ENCODE measurements around the gene HOMER3. TPM values are rescaled to one million over a fixed set of nuclear protein-coding genes. Genes with fewer than 3 reads are reported as not detected.

Gene HOMER3
- total RNA-seq, 3 donors from 2014 or later, result 2.2 to 18.0 (median 6.5) TPM

DNA sequence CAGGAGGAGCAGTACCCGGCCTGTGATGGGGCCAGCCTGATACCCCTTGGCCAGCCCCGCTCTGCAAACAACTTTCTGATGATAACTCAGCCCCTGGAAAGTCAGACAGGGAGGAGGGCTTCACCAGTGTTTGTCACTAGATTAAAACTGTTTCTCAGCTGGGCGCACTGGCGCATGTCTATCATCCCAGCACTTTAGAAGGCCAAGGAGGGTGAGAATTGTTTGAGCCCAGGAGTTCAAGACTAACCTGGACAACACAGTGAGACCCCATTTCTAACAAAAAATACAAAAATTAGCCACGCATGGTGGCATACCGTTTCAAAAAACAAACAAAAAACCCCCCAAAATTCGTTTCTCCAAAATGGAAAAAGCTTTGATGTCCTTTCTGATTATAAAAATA is 39.5 kb downstream of the HOMER3 start:
- ATAC-seq (no peak), DNase-seq (no peak)
- Histone ChIP-seq H3K4me3 (no peak overlapping the region), H3K36me3 (ENCODE audit: low read depth) (peaks cover 1% of the 10 kb centered on the region), H3K4me1 (ENCODE audit: low read depth) (no peaks in the 10 kb centered on the region), H3K9me3 (no peaks in the 10 kb centered on the region)
- TF ChIP-seq, protein P1, sequence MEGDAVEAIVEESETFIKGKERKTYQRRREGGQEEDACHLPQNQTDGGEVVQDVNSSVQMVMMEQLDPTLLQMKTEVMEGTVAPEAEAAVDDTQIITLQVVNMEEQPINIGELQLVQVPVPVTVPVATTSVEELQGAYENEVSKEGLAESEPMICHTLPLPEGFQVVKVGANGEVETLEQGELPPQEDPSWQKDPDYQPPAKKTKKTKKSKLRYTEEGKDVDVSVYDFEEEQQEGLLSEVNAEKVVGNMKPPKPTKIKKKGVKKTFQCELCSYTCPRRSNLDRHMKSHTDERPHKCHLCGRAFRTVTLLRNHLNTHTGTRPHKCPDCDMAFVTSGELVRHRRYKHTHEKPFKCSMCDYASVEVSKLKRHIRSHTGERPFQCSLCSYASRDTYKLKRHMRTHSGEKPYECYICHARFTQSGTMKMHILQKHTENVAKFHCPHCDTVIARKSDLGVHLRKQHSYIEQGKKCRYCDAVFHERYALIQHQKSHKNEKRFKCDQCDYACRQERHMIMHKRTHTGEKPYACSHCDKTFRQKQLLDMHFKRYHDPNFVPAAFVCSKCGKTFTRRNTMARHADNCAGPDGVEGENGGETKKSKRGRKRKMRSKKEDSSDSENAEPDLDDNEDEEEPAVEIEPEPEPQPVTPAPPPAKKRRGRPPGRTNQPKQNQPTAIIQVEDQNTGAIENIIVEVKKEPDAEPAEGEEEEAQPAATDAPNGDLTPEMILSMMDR (IDR thresholded peaks at IDR 0.05), result no peak
- intact Hi-C loops (cut with DNase I, micrococcal nuclease), result no loop called here

DNA sequence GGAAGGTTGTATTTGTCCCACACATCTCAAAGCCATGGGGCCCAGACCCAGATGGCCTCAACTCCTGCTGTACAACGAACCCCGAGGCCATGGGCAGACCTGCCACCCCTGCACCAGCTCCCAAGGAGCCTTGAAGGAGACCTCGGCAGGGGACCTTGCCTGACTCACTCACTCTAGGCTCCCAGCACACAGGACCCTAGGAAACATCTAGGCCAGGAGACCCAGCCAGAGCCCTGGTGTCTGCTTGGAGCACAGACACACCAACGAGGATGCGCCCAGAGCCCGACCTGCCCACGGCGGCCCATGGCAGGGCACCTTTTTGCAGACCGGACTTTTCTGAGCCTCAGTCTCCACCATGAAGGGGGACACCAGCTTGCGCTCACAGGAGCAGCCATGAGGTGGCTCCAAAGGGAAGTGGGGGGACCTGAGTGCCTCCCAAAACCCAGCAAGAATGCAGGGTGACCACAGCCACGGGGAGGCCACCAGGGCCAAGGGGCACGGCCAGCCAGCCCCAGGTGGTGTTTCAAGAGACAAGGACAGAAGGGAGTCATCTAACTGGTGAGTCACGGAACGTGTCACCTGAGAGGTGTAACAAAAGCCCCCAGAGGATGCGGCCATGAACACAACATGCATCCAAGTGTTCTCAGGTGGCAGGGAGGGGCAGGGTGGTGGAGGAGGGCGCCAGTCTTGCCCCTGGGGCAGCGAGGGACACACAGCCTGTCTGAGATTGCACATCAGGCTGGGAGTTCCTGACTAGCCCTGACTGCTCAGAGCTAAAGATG is 40.1 kb downstream of the HOMER3 start:
- ATAC-seq (no peak), DNase-seq (no peak)
- TF ChIP-seq, protein P1 (IDR thresholded peaks at IDR 0.05), result no peak
- Histone ChIP-seq H3K36me3 (ENCODE audit: low read depth) (no peaks in the 10 kb centered on the region), H3K4me3 (no peak overlapping the region), H3K4me1 (ENCODE audit: low read depth) (no peaks in the 10 kb centered on the region), H3K9me3 (no peaks in the 10 kb centered on the region)
- intact Hi-C loops (cut with DNase I, micrococcal nuclease), result no loop called here

DNA sequence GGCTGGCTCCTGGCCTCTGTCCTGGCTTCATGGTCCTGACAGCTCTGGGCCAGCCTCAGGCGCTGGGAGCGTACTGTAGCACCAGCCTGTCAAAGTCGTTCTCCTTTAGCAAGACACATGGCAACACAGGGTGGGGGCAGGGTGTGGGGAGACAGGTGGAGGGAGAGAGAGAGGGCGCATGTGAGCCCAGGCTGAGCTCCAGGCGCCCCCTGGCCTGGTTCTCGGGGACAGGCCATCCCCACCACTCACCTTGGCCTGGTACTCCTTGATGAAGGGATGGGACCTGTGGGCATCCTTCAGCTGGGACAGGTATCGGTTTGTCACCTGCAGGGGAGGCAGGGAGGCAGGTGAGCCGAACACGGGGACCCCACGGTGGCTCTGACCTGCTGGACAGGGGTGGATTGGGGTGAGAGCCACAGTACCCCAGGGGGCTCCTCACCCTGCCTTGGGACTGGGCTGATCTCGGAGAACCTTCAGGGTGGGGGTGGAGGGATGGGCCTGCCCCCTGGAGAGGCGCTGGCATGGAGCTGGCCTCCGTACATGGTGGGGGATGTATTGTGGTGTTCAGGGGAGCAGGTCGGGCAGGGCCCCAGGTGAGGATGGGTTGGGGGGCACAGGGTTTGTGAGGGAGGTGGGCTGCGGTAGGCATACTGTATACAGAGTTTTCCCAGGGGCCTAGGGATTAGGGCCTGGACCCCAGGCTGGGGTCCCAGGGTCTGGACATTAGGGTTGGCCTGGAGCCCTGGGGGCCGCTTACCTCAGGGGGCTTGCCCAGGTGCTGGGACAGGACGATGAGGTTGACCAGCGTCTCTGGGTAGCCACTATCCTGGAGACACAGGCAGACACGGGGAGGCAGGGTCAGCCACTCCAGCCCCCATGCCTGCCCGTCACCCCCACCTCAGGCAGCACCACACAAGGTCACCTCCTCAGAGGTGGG is 41.1 kb downstream of the HOMER3 start:
- no peaks in the 10 kb centered on the region for H3K9me3 ChIP-seq
- ATAC-seq, result no peak
- H3K4me3 ChIP-seq, result no peak overlapping the region
- H3K4me1 ChIP-seq (ENCODE audit: low read depth), result peaks cover 4% of the 10 kb centered on the region
- no peaks in the 10 kb centered on the region for H3K36me3 ChIP-seq (ENCODE audit: low read depth)
- no peak for DNase-seq
- intact Hi-C loops (cut with DNase I, micrococcal nuclease), result no loop called here
- TF ChIP-seq, protein P1 (IDR thresholded peaks at IDR 0.05), result no peak

DNA sequence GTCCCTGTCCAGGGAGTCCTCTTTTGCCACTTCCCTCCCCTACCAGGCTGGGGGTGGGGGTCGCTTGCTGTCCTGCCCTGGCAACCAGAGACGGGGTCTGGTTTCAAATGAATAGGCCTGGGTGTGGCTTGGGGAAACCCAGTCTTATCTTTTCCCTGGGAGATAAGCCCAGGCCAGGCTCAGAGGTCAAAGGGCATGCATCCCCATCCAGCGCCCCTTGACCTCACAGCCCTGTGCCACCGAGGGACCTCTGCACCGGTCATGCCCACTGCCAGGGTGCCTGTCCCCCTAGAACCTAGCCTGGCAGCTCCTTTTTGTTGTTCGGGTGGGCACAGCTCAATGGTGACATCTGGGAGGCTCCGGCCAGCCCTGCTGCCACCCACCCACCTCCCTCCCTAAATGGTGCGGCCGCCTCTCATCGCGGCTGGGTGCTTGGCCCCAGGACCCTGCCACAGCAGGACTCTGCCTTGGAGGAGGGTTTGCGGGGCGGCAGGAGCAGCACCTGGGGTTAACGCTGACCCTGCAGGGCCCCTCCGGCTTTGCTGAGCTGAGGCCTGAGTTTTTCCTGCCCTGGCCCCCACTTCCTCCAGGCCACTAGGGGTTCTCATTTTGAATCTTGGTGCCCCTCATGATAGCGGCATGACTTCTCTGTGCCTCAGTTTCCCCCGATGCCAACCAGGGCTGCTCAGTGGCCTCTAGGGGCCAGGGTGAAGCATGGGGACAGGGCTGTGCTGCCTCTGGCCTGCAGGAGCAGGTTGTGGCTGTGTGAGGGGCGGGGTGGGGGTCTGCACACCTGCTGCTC is 42.2 kb downstream of the HOMER3 start:
- no peaks in the 10 kb centered on the region for H3K36me3 ChIP-seq (ENCODE audit: low read depth)
- TF ChIP-seq, protein P1 (IDR thresholded peaks at IDR 0.05), result no peak
- H3K4me3 ChIP-seq, result no peak overlapping the region
- no peaks in the 10 kb centered on the region for H3K9me3 ChIP-seq
- DNase-seq (no peak), ATAC-seq (no peak)
- peaks cover 4% of the 10 kb centered on the region for H3K4me1 ChIP-seq (ENCODE audit: low read depth)
- intact Hi-C loops (cut with DNase I, micrococcal nuclease), result no loop called here

DNA sequence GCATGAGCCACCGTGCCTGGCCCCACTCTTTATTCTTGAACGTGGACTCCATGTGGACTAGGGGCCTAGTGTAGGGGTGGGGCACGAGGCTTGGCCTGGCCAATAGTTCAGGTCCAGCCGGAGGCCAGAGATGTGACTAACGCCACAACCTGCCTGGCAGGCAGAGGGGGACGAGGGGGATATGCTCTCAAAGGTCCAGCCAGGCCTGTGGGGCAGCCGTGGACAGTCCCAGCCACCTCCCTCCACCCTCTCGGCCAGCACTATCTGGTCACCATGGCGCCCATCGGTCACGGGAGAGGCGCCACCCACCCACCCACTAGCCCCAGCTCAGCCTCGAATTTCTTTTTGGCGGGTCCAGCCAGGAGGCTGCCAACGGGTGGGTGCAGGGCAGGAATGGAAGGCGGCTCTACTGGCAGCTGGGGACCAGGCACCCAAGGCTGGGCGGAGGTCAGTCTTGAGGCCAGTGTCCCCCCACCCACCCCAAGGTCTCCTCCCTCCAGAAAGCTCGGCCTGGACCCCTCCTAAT is 42.9 kb downstream of the HOMER3 start:
- ATAC-seq (no peak), DNase-seq (no peak)
- Histone ChIP-seq H3K9me3 (no peaks in the 10 kb centered on the region), H3K4me3 (no peak overlapping the region), H3K4me1 (ENCODE audit: low read depth) (peaks cover 4% of the 10 kb centered on the region), H3K36me3 (ENCODE audit: low read depth) (no peaks in the 10 kb centered on the region)
- TF ChIP-seq, protein P1 (IDR thresholded peaks at IDR 0.05), result no peak
- intact Hi-C loops (cut with DNase I, micrococcal nuclease), result no loop called here

Measured in mucosa of descending colon (tissue), 3 donors.